Measurements from ENCODE around the gene C11orf91.
"Not testable (repeated sequence)": the region's sequence is repeated elsewhere in the genome, so short reads cannot be mapped to it uniquely, and the experiment has no call there.

- not testable (repeated sequence) for TF ChIP-seq CTCF (IDR thresholded peaks at IDR 0.05; ENCODE audit: low read depth, low read length); EZH2phosphoT487 (IDR thresholded peaks at IDR 0.05; ENCODE audit: low read depth)
Measured at GRCh38 chr11:33661526-33661925, 39.1 kb downstream of the C11orf91 start.
